Measurements from ENCODE around the gene IL1RAPL2. TPM values are rescaled to one million over a fixed set of nuclear protein-coding genes. Genes with fewer than 3 reads are reported as not detected.

The IL1RAPL2 gene
- total and polyA plus RNA-seq, 2 of the 8 experiments (the other 6 are each of a cell fraction or from before 2014, with no cell fraction given): 0.20 to 1.3 TPM

DNA sequence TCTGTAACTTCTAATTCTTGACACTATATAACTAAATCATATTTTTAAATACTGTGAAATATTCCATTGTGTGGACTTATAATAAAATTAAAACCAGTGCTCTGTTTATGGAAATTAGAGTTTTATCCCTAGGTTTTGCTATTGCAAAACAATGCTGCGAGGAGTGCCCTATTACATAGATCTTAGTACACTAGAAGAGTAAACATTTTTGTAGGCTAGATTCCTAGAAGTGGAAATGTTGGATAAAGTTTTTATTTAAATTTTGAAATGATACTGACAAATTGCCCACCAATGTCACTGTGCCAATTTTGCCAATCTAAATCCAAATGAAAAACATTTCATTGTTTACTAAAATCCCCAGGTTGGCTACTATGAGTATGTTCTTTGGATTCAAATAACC is 99.7 kb downstream of the IL1RAPL2 start (continued):
- no peak for TF ChIP-seq ASH2L (IDR thresholded peaks at IDR 0.05; ENCODE audit: low read length)
- no peak for TF ChIP-seq CTBP2 (IDR thresholded peaks at IDR 0.05; ENCODE audit: borderline replicate concordance, insufficient read depth, insufficient read length, low read length)
- no peak for TF ChIP-seq POLR2AphosphoS5 (IDR thresholded peaks at IDR 0.05; ENCODE audit: low read depth, low read length)
- no peak for TF ChIP-seq MAFK (IDR thresholded peaks at IDR 0.05; ENCODE audit: low read depth, low read length)
- TF ChIP-seq NANOG (IDR thresholded peaks at IDR 0.05; ENCODE audit: insufficient read depth, low read depth, low read length, poor library complexity, severe bottlenecking): no peak
- TF ChIP-seq BACH1 (IDR thresholded peaks at IDR 0.05; ENCODE audit: low read length): no peak

Data from H1 (cell line).